GM18907 (cell line): ENCODE measurements around the gene THRA.

ENCODE experiments used
- ATAC-seq: cut with Tn5 transposase; IDR thresholded peaks from one replicate; pipeline ENCODE4 v1.9.1; 2021; ENCODE audit warnings: mild to moderate bottlenecking, moderate library complexity; ENCODE audit not compliant: unreplicated experiment

Gene THRA

GRCh38 chr17:40062329-40063186 is at the start of gene THRA:
Gene THRA (plus strand): TSS chr17:40062965. CDS start chr17:40074489, 11,524 bp downstream.
- no peak for ATAC-seq

- ATAC-seq: no peak
These were observed 48.3 kb upstream of the THRA start for GRCh38 chr17:40014375-40014980.

GRCh38 chr17:40015005-40015997 is 47.5 kb upstream of the THRA start, which contains the start of gene CSF3:
Gene CSF3 (plus strand): TSS chr17:40015440. CDS start chr17:40015475, 35 bp downstream.
- no peak for ATAC-seq

GRCh38 chr17:40015998-40016985 is 46.5 kb upstream of the THRA start:
- no peak for ATAC-seq

GRCh38 chr17:40017422-40018080 is 45.2 kb upstream of the THRA start:
- no peak for ATAC-seq

- ATAC-seq: no peak
These were observed 44.3 kb upstream of the THRA start for GRCh38 chr17:40018211-40019121.

GRCh38 chr17:40019140-40019991 is 43.4 kb upstream of the THRA start:
- no peak for ATAC-seq

GRCh38 chr17:40020146-40020545 is 42.6 kb upstream of the THRA start:
- ATAC-seq: no peak

GRCh38 chr17:40021451-40021971 is 41.3 kb upstream of the THRA start:
- no peak for ATAC-seq

GRCh38 chr17:40022497-40022896 is 40.3 kb upstream of the THRA start:
- no peak for ATAC-seq

- ATAC-seq: no peak
These were observed 39.7 kb upstream of the THRA start for GRCh38 chr17:40022961-40023541.

GRCh38 chr17:40023590-40024292 is 39.0 kb upstream of the THRA start:
- ATAC-seq: no peak

- ATAC-seq: no peak
These were observed 37.9 kb upstream of the THRA start for GRCh38 chr17:40024901-40025300.

GRCh38 chr17:40025559-40025958 is 37.2 kb upstream of the THRA start:
- no peak for ATAC-seq

- ATAC-seq: no peak
These were observed 36.6 kb upstream of the THRA start for GRCh38 chr17:40025991-40026815.
